ENCODE data around the gene GRP. TPM values are rescaled to one million over a fixed set of nuclear protein-coding genes. Genes with fewer than 3 reads are reported as not detected.

The GRP gene
- total RNA-seq, 1 donor from 2014 or later = not detected

DNA sequence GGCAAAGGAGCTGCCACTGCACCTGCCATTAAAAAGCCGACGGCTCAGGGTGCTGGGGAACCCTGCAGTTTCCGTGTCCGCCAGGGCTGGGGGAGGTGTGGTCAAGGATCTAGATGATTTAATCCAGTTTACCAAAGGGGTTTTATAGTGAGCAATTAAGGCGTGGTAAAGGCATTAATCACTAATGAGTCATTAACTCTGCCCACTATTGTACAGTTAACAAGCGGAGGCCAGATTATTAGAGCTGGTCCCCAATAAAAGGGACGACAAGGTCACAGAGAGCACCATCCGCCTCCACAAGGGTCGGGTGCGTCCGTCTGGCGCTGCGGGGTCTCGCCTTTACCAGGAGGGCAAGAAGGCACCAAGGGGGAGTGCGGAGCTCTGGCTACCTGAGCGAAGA lies 43.7 kb downstream of the GRP start:
- no peaks in the 10 kb centered on the region for H3K36me3 ChIP-seq (ENCODE audit: control insufficient read depth, insufficient read depth, low read length)
- peaks cover 55% of the 10 kb centered on the region for H3K27me3 ChIP-seq (ENCODE audit: control insufficient read depth, insufficient read depth, low read length)
- no peak for DNase-seq (ENCODE audit: low read depth)
- no peak overlapping the region for H3K4me3 ChIP-seq (ENCODE audit: low read depth, low read length)
- no peak for TF ChIP-seq CTCF (IDR thresholded peaks at IDR 0.05; ENCODE audit: insufficient read depth, low read length, poor library complexity, severe bottlenecking)

- Histone ChIP-seq H3K4me3 (ENCODE audit: low read depth, low read length) (no peak overlapping the region), H3K36me3 (ENCODE audit: control insufficient read depth, insufficient read depth, low read length) (no peaks in the 10 kb centered on the region), H3K27me3 (ENCODE audit: control insufficient read depth, insufficient read depth, low read length) (peaks cover 59% of the 10 kb centered on the region)
- no peak for TF ChIP-seq CTCF (IDR thresholded peaks at IDR 0.05; ENCODE audit: insufficient read depth, low read length, poor library complexity, severe bottlenecking)
- DNase-seq (ENCODE audit: low read depth) = no peak
Measured at GRCh38 chr18:59264121-59264571, 44.2 kb downstream of the GRP start.

- peaks cover 64% of the 10 kb centered on the region for H3K27me3 ChIP-seq (ENCODE audit: control insufficient read depth, insufficient read depth, low read length)
- no peaks in the 10 kb centered on the region for H3K36me3 ChIP-seq (ENCODE audit: control insufficient read depth, insufficient read depth, low read length)
- DNase-seq (ENCODE audit: low read depth) = no peak
- no peak overlapping the region for H3K4me3 ChIP-seq (ENCODE audit: low read depth, low read length)
- no peak for TF ChIP-seq CTCF (IDR thresholded peaks at IDR 0.05; ENCODE audit: insufficient read depth, low read length, poor library complexity, severe bottlenecking)
Measured at GRCh38 chr18:59264651-59265245, 44.8 kb downstream of the GRP start.

GRCh38 chr18:59265246-59265973 lies 45.5 kb downstream of the GRP start:
- Histone ChIP-seq H3K27me3 (ENCODE audit: control insufficient read depth, insufficient read depth, low read length) (peaks cover 70% of the 10 kb centered on the region), H3K4me3 (ENCODE audit: low read depth, low read length) (no peak overlapping the region), H3K36me3 (ENCODE audit: control insufficient read depth, insufficient read depth, low read length) (no peaks in the 10 kb centered on the region)
- no peak for TF ChIP-seq CTCF (IDR thresholded peaks at IDR 0.05; ENCODE audit: insufficient read depth, low read length, poor library complexity, severe bottlenecking)
- DNase-seq (ENCODE audit: low read depth) = no peak

DNA sequence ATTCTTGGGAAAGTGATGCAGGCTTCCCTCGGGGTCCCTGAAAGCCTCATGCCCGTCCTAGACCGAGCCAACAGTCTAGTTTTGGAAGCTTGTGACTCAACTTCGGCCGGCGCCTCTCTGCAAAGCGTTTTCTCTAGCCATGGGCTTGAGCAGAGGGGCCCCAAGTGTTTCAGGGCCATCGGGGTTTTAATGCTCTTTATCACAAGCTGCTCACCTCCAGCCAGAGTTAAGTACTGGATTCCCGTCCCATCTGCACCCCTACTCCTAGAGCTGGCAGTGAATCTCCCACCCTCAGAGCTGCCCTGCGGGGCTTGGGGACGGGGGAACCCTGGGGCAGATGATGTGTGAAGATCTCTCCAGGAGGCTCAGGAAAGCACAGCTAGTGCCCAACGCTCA lies 46.0 kb downstream of the GRP start:
- TF ChIP-seq CTCF (IDR thresholded peaks at IDR 0.05; ENCODE audit: insufficient read depth, low read length, poor library complexity, severe bottlenecking) = no peak
- Histone ChIP-seq H3K36me3 (ENCODE audit: control insufficient read depth, insufficient read depth, low read length) (no peaks in the 10 kb centered on the region), H3K4me3 (ENCODE audit: low read depth, low read length) (no peak overlapping the region), H3K27me3 (ENCODE audit: control insufficient read depth, insufficient read depth, low read length) (peaks cover 75% of the 10 kb centered on the region)
- DNase-seq (ENCODE audit: low read depth) = no peak
